Left kidney (tissue), 2 donors: ENCODE measurements around the gene KCNQ2. TPM values are rescaled to one million over a fixed set of nuclear protein-coding genes. Genes with fewer than 3 reads are reported as not detected.

Experiments
- DNase-seq: peaks from one replicate; pipeline ENCODE4 v3.0.0-alpha.2; 2013
- polyA plus RNA-seq: library from polyadenylated mRNA; unstranded; fragments of 120-200 nt; gene quantifications from one replicate; pipeline ENCODE4 v1.2.1, GENCODE V29; 2013; ENCODE audit not compliant: insufficient read length

Gene KCNQ2
- polyA plus RNA-seq, 1 donor = 5.5 TPM

DNA sequence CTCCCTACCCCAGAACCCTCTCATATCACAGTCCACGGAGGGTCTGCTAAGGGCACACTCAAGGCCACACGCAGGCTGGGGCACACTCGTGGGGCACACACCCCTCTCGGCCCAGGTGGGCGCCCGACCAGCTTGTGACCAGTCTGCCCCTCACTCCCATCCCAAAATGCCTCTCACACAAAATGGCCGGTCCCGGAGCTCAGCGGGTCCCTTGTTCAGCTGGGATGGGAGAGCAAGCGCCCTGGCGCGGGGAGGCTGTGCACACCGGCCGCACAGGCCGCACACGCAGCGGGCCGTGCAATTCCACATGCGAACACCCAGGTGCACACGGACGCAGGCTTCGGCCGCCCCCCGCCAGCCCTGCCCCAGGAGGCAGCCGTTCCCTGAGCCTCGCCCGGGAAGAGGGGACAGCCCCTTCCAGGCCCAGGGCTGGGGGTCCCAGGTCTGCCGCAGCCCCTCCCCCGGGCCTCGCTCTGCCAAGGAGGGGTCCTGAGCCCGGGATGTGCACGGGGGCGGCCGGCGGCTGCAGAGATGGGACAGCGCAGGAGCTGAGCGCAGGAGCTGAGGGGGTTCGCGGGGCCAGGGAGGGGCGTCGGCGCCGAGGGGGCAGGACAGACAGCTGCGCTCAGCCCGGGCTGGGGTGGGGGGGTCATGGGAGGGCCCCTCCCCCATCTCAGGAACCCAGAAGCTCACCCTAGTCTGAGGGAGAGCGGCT, 1.3 kb downstream of the KCNQ2 start:
- DNase-seq = no peak

DNA sequence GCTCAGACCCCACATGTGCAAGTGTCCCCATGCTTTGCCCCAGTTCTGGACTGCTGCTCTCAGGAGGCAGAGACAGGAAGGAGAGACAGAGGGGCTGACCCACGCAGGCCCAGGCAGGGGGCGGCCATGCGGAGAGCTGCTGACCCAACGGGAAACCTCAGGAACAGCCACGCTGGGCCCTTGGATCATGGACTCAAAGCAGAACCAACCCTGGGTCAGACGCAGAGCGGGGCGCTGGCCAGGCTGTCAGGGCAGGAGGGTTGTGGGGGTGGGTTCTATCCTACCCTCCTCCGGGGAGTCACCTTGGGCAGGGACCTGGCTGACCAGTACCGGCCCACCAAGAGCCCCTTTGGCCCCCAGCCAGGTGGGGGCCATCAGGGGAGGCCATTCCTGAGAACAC, 2.0 kb downstream of the KCNQ2 start:
- DNase-seq = no peak

DNA sequence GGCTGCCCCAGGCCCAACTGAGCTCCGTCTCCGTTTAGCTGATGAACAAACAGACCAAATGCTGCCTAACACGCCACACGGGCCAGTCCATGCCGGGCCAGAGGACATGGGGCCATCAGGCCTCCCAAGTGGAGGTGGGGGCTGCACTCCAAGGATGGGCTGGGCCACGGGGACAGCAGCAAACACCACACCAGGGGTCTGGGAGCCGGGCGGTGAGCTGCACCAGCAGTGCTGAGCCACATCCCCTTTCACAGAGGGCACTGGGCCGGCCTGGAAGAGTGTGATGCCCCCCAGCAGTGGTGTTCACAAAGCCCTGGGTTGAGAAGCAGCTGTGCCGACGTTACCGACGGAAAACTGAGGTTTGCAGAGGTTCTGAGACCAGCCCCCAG, 2.7 kb downstream of the KCNQ2 start:
- no peak for DNase-seq

DNA sequence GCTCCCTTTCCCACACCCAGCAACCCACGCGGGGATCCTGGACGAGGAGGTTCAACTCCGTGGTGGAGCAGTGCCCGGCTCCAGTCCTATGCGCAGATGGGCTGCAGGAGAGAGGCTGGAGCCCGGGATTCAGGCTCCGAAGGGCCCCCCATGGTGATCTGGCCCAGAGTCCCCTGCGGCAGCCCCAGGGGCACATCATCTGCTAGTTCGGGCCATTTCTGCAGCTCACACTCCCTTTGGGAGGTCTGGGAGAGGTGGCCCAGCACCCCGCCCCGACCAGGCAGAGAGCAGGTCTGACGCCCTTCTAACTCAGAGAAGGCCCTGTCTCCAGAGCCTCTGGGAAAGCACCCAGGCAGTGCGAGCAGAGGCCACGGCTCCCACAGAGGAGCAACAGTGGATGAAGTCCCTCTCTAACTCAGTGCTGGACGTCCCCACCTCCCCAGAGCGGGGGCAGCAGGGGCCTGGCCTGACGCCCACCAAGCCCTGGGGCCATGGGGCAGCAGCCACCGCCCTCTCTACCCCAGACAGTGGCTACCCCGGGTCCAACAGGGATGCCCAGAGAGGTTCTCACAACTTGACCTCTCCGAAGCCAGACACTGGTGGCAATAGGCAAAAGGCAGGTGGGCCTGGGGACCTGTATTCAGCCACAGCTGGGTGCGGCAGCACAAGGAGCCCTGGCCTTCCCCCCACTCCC, 3.3 kb downstream of the KCNQ2 start:
- no peak for DNase-seq

DNA sequence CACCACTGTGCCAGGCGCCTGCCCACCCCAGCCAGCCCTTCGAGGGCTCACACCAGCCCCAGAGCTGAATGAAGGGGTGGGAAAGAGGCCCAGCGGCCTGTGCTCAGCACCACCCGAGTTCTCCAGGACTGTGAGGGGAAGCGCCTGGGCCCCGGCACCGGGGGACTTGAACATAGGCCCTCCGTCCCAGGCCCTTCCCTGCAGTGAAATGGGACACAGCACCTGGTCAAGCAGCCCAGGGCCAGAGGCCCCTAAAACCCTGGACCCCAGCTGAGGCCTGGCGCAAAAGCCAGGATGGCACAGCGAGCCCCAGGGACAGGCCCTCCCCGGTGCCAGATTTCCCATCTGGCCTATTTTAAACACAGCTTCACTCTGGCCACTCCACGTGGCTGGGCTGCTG, 4.0 kb downstream of the KCNQ2 start:
- DNase-seq = no peak

DNA sequence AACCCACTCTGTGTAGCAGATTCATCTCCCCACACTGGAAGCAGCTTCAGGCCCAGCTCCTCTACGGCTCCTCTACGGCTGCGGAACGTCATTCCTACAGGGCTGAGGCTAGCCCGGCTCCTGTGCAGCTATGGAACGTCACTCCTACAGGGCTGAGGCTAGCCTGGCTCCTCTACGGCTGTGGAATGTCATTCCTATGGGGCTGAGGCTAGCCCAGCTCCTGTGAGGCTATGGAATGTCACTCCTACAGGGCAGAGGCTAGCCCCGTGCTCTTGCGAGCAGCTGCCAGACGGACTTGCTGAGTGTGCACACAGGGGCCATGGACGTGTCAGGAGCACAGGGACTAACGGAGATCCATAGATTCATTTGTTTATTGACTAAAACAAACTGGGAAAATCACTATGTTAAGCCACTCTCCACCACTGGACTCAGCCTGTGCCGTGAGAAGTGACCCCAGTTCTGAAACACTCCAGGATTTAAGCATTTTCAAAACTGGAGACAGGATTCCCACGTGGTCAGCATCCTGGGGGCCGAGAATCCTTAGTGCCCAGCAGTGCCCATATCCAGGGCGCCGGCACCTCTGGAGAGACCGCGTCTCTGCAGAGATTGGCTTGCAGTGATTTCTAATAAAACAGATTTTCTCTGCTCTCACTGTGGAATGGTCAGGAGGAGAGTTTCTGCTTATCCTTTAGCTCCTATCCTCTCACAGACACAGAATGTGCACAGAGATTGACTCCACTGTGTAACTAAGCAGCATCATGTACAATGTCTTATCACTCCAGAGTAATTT, 5.0 kb downstream of the KCNQ2 start:
- no peak for DNase-seq

DNA sequence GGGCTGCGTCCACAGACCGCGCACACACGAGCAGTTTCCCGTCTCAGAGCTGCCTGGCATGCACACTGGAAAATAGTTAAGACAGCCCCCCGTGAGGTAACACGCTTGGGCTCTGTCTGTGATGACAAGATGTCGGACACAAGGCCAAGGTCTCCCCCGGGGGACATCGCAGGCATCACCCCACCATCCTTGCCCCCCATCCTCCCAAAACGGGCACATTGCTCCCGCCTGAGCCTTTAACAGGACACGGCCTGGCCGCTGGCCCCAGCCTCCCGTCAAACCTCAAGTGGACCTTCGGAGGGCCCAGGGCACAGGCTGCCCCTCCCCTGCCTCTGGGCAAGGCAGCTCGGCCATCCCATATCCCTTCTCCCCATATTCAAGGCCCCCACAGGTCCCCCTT, 5.6 kb downstream of the KCNQ2 start:
- no peak for DNase-seq

DNA sequence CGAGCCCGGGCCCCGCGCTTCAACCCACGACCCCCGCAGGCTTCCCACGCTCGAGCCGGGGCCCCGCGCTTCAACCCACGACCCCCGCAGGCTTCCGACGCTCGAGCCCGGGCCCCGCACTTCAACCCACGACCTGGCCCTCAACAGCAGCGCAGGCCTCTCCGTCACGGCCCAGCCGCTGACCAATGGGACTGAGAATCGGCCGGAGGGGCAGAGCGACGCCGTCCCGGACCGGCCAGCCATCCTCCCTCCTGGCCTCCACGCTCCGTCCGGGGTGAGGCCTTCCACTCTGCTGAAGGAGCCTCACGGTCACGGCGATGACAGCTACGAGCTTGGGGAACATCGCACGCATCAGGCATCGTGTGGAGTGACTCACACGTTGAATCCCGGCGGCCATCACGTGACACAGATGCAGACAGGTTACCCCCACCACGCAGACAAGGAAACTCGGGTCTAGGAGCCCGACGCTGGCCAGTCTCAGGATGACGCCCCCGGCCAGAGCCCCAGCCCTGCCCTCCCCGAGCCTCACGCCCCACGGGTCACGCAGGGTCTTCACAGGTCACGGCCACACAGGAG, 6.1 kb downstream of the KCNQ2 start:
- DNase-seq = no peak

DNA sequence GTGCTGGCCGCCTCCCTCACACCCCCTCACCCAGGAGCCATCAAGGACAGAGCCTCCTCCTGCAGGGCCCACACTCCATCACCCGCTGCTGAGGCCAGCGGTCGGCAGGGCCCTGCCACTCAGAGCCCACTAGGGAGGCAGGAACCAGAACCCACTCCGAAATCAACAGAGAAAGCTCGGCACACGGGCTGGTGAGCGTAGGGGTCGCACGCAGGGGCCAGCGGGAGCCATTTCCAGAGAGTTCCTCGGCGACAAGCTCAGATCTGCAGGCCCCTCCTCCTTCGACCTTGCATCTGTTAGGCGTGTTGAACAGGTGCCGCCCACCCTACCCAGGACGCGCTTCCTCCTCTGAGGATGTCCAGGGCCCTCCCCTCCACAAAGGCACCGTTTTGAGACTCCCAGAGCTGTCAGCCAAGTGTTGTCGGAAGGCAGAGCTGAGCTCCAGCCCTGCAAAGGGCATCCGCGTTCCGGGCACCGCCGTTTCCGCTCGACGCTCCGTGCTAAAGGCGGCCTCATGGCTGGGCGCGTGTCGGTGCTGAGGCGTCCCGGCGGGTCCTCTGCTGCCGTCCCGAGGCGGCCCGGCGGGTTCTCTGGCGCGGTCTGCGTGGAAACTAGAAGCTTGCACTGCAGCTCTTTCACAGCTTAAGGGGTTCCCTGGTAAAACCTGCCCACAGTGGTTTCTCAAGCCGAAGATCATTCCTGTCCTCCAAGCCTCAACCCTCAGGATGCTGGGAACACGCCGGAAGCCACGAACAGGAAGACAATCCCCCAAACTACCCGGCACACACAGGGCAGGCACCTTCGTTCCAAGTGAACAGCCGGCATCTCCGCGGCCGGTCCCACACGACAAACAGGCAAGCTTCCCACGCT, 6.8 kb downstream of the KCNQ2 start:
- no peak for DNase-seq

DNA sequence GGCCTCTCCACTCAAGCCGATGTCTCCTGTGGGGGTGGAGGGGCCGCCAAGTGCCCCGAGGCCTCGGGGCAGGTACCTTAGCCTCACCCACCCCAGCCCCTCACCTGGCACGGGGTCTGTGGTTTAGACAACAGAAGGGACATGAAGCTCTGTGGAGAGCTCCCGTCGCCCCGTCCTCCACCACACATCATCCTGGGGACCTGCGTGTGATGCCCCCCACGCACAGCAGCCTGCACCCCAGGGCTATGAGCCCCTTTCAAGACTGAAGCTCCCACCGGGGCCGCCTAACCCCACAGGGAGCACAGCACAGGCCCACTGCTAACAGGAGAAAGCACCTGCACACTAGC, 8.2 kb downstream of the KCNQ2 start:
- no peak for DNase-seq

DNA sequence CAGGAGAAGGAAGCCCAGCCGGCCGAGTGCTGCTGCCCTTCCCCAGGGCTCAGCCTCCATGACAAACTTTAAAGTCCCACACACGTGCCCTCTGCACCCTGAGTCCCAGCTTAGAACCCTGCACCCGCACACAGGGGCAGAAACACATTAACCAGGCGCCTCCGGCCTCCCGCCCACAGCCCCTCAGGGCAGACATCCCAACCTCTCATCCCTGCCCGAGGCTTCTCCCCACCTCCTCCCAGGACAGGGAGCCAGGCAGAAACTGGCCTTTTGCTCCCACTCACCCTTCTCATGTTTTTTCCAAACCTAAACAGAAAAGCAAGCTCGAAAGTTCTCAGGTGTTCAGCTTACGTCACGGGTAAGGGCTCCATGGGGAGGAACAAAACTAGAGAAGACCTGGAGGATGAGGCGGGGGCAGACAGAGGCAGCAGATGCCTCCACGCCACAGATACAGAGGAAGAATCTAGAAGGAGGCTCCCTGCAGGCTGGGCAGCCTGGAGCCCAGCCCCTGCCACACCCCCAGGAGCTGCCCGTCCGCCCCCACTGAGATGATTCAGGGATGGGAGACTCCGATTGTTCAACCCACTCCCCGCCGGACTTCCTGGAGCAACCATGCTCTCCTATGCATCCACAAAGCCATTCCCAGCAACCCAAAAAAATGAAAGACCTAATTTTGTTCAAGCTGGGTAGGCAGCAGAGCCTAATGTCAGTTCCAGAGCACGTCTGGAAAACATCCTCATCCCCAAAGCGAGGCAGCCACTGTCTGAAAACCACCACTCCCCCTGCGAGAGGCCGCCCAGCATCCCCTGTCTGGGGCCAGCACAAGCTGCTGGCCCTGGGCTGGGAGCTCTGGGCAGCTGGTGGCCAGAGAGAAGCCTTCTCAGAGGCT, 8.8 kb downstream of the KCNQ2 start:
- DNase-seq = no peak

DNA sequence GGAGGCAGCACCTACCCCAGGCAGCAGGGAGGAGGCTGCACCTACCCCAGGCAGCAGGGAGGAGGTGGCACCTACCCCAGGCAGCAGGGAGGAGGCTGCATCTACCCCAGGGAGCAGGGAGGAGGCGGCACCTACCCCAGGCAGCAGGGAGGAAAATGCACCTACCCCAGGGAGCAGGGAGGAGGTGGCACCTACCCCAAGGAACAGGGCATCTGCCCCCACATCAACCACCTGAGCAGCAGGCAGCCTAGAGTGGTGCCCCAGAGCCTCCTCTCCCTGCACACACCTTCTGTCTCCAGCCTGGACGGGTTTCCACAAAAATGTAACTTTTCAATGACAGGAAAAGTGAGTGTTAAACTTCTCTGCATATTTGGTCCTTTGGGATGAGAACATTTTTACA, 10.2 kb downstream of the KCNQ2 start:
- DNase-seq = no peak

DNA sequence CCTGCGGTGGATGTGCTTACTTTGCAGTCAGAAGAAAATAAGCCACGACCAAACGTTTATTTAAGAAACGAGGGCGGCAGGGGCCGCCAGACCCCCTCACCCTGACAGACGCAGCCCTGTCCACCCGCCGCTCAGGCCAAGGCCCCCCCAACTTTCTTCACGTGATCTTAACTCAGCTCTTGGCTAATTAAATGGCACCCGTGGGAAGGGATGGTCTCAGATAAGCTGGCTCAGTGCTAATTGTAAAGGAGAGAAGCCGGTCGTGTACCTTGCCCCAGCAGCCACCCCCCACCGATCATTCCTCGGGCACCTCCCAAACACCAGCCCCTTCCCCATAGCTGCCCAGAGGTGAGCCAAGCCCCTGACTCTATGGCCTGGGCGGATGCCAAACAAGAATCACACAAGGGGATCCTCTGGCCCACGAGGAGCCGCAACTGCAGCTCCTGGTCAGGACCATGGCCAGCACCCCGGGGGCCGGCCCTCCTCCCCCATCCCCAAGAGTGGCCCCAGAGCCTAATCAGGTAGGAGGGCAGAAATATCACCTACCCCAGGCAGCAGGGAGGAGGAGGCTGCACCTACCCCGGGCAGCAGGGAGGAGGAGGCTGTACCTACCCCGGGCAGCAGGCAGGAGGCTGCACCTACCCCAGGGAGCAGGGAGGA, 11.2 kb downstream of the KCNQ2 start:
- DNase-seq = no peak

DNA sequence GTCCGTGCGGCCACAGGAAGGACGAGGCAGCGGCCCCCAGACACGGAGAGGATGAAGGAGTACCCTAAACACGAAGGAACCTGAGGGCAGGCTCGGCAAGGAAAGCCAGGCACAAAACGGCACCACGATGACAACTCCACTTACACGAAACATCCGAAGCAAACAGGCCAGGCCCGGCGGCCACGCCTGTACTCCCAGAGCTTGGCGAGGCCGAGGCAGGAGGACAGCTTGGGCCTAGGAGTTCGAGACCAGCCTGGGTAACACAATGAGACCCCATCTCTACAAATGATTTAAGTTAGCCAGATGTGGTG, 13.4 kb downstream of the KCNQ2 start:
- no peak for DNase-seq

DNA sequence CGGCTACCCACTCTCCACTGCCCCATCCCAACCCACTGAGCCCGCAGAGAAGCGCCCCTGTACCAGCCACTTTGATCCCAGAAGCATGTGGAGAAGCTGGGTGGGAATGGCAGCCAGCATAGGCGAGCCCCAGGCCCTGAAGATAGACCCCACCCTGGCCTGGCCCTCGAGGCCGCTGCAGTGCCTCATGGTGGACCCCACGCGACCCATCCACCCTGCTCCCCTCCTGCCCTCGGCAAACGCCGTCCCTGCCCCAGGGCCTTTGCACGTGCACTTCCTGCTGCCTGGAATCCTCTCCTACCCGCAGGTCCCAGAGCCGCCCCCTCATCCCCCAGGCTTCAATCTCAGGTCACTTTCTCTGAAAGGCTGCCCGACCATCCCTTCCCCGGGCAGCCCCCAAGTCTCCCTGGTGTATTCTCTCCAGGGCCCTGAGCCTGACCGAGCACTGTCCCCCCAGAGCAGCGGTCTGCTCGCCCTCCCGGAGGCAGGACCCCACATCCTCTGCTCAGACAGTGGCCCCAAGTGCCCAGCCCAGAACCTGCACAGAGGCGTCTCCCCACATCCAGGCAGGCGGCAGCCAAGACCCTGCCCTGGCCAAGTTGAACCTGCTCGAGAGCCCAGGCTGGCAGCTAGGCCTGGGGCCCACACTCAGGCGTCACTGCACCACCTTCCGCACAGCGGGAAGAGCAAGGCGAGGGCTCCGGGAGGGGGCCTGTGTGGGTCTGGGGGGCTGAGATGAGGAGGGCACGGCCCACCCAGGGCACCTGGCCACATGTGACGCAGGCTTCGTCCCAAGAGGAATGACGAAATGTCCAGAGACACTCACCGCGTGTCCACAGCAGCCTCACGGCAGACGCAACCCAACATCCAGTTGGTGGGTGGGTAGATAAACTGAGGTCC, 14.0 kb downstream of the KCNQ2 start:
- no peak for DNase-seq

DNA sequence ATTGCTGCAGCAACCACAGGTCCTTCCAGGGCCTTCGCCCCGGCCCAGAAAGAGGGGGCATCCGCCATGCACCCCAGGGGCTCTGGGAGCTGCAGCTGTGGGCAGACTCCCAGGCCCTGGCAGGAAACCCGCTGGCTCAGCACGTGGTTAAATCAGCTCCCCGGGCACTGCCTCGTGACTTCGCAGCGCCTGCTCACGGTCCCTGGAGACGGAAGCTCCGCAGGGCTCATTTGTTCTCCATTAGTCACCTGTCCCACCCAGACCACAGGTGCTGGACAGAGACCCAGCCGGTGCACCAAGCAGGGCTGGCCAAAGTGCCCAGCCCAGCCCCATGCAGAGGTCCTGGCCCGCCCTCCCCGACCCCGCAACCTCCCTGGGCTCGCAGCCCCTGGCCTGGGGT, 14.7 kb downstream of the KCNQ2 start:
- no peak for DNase-seq

DNA sequence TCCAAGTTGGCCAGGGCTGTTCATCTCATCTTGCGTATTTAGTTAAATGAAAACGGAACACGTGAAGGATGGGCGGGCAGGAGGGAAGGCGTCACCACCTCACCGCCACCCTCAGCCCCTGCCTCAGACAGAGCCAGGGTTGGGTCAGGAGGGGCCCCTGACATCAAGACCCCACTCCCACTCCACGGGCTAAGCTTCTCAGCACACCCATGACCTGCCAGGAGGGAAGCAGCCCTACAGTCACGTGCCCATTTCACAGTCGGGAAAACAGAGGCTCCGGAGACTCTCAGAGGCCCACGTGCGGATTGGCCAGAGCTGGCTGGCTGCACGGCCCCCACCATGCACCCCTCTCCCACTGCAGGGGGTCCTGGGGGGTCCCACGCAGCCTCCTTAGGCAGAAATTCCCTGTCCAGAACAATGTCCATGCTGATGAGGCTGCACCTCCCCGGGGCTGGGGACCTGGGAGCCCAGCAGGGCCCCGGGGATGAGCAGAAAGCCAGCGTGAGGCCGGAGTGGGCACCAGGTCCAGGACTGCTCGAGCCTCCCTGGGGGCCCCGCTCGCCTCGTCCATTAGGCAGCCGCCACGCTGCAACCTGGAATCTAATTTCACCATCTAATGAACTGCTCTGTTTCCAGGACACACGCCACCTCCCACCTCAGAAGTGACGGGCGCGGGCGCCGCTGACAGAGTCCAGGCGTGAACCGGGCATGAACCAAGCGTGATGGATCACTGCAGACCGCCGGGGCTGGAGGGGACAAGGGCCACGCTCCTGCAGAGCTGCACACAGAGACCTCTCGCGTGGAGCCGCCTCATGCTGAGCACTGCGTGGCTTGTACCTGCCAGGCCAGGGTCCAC, 15.8 kb downstream of the KCNQ2 start:
- DNase-seq = peak; percentile 50

DNA sequence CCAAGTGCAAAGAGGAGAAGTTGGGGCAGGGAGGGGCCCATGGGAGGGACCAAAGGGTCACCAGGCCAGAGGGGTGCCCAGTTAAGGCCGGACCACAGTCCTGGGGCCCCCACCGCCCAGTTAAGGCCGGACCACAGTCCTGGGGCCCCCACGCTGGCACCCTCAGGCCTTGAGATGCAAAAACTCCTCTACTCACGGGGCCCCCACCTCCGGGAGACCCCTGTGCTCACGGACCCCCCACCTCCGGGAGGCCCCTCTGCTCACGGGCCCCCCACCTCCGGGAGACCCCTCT, 16.9 kb downstream of the KCNQ2 start:
- no peak for DNase-seq
